Bronchial epithelial cell (primary cell): Measurements from ENCODE around the gene TOMM5. TPM values are rescaled to one million over a fixed set of nuclear protein-coding genes. Genes with fewer than 3 reads are reported as not detected.

Experiments
- DNase-seq: peaks from one replicate; pipeline ENCODE4 v3.0.0-alpha.2; 2010; ENCODE audit warnings: low read depth
- FAIRE-seq: peaks from 2 replicates; lab custom pipeline; 2011; peaks lifted over from hg19 to GRCh38; lab: Jason Lieb, UNC
- H3K27me3 ChIP-seq: 2 replicates; pipeline ENCODE4 v1.5.1; 2011; ENCODE audit warnings: low read length; ENCODE audit not compliant: control insufficient read depth, insufficient read depth
- H3K36me3 ChIP-seq: 2 replicates; pipeline ENCODE4 v1.5.1; 2011; ENCODE audit warnings: low read length; ENCODE audit not compliant: control insufficient read depth, insufficient read depth
- H3K4me3 ChIP-seq: 2 replicates; pipeline ENCODE4 v1.5.1; 2011; ENCODE audit warnings: mild to moderate bottlenecking, low read depth, low read length, control low read depth
- total RNA-seq: library from RNA; depleted of rRNA; stranded (reverse); fragments of >200 nt; gene quantifications from 2 replicates; pipeline ENCODE4 v1.2.1, GENCODE V29; 2014
- TF ChIP-seq, protein P1 (sequence below): IDR thresholded peaks from 2 replicates; pipeline ENCODE4 v1.5.1; 2011; ENCODE audit warnings: mild to moderate bottlenecking, moderate library complexity, low read length, control low read depth, inconsistent platforms; ENCODE audit not compliant: insufficient read depth, severe bottlenecking

Gene TOMM5
- total RNA-seq, 1 donor from 2014 or later = 126 TPM

DNA sequence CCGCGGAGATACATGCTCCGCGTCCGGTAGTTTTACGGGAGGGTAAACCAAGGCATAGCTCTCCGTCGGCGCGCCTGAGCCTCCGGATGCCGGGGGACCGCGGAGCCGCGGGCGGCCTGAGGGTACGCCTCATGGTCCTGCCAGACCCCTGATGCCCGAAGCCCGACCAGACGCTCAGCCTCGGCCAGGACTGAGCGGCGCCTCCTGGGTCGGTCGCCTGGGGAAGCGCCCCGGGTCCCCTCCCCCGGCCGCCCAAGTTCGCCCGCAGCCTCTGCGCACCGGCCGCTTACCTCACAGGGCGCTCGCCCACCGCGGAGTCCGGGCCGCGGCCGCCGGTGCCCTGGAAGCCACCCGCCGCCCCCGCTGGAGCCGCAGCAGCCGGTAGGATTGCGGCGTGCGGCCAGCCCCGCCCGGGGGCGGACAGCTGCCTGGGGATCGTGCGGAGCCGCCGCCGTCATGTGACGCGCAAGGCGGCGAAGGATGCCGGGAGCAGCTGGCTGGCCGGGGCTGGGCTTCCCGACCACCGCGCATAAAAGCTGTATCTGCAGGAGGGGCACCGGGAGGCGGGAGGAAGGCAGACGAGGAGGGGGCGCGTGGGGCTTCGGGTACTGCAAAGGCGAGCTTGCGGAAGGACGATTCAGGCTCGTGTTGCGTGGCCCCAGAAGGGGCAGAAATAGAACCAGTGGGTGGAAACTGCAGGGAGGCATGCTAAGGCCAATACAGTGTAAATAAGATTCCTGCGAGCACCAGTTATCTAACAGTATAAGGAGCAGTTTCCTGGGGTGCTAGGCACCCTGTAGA, 16.3 kb downstream of the TOMM5 start, which contains the start of gene FBXO10:
TSS of gene FBXO10 (minus strand) at position 460 of the 801 bp plus-strand sequence. CDS start 34,612 bp downstream, outside the sequence.
- no peak for FAIRE-seq
- peak within 1 kb of the TSS; percentile 75 for H3K4me3 ChIP-seq

DNA sequence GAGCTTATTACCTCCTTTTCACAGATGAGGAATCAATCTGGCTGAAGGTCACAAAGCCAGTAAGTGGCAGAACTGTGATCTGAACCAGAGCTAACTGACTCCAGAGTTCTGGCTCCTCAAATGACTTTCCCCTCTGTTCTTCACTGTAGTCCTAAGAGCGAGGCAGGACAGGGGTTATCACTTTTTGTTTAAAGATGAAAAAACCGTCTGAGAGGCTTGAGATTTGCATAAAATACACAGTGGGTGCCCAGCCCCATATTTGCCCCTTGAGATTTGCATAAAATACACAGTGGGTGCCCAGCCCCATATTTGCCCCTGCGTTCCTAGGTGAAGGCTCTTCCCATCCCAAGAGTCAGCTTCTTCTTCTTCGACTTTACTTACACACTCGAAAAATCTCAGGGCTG, 16.9 kb downstream of the TOMM5 start:
- TF ChIP-seq, protein P1, sequence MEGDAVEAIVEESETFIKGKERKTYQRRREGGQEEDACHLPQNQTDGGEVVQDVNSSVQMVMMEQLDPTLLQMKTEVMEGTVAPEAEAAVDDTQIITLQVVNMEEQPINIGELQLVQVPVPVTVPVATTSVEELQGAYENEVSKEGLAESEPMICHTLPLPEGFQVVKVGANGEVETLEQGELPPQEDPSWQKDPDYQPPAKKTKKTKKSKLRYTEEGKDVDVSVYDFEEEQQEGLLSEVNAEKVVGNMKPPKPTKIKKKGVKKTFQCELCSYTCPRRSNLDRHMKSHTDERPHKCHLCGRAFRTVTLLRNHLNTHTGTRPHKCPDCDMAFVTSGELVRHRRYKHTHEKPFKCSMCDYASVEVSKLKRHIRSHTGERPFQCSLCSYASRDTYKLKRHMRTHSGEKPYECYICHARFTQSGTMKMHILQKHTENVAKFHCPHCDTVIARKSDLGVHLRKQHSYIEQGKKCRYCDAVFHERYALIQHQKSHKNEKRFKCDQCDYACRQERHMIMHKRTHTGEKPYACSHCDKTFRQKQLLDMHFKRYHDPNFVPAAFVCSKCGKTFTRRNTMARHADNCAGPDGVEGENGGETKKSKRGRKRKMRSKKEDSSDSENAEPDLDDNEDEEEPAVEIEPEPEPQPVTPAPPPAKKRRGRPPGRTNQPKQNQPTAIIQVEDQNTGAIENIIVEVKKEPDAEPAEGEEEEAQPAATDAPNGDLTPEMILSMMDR = no peak
- Histone ChIP-seq H3K27me3 (no peaks in the 10 kb centered on the region), H3K36me3 (peaks cover under 1% of the 10 kb centered on the region), H3K4me3 (peak overlapping the region; percentile 75)
- DNase-seq (no peak), FAIRE-seq (no peak)

More for the DNA sequence above, 16.3 kb downstream of the TOMM5 start, which contains the start of gene FBXO10:
- TF ChIP-seq, protein P1 = no peak
- H3K36me3 ChIP-seq = peaks cover 2% of the 10 kb centered on the region
- no peaks in the 10 kb centered on the region for H3K27me3 ChIP-seq
- peak; percentile 45 for DNase-seq

DNA sequence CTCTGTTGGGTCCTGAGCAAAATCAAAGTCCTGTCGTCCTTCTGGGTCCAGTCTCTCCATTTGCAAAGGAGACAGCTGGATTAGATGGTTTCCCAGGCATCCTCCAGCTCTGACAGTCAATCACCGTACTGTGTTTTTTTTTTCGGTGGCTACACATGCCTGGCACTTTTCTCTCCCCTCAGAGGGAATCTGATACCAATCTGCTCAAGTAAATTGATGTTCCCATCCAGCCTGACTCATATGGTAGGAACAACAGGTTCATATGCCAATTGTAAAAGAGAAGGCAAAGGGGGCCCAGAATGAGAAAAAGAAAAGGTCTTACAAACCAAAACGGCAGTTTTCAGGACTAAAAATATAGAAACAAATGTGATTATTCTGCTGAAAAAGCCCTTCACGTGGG, 17.4 kb downstream of the TOMM5 start:
- H3K4me3 ChIP-seq = no peak overlapping the region
- FAIRE-seq (no peak), DNase-seq (no peak)
- H3K27me3 ChIP-seq = no peaks in the 10 kb centered on the region
- no peaks in the 10 kb centered on the region for H3K36me3 ChIP-seq
- TF ChIP-seq, protein P1 = no peak

DNA sequence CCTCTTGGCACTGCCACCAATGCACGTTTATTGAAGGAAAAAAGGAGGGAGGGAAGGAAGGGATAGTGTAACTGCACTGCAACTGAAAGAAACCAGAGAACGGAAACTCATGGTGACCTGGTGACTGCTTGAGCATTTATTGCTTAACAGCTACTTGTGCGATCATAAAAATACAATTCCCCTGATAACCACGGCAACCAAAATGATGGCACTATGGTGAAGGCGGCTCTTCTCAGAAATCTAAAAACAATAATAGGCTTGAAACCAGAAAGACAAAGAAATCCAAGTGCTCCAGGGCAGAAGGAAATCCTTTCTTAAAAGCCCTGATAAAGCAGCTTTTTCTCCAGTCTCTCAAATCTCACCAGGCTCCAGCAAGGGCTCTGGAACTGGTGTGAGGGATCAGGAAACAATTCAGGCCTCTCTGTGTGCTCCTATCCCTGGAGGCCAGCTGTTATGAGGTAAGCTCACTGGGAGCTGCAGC, 18.1 kb downstream of the TOMM5 start:
- Histone ChIP-seq H3K4me3 (no peak overlapping the region), H3K36me3 (no peaks in the 10 kb centered on the region), H3K27me3 (no peaks in the 10 kb centered on the region)
- TF ChIP-seq, protein P1 = no peak
- DNase-seq (no peak), FAIRE-seq (no peak)

DNA sequence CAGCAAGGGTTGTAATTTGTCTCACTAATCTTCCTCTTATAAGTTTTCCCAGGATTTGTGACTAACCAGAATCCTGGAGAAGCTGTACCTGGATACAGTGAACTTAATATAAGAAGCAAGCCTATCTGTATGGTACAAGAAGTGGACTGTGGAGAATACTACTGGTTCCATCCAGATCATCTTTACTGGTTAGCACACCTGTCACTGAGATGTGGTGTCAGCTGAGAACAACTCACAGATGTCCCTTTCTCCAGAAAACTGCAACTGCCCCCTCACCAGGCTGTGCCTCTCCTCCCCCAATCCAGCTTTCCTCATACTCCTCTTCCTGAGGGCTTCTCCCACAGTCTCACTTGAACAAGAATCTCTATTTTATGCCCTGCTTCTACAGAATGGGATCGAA, 21.1 kb downstream of the TOMM5 start:
- FAIRE-seq = no peak
- TF ChIP-seq, protein P1 = no peak
- no peak for DNase-seq
- Histone ChIP-seq H3K36me3 (no peaks in the 10 kb centered on the region), H3K4me3 (no peak overlapping the region), H3K27me3 (no peaks in the 10 kb centered on the region)

DNA sequence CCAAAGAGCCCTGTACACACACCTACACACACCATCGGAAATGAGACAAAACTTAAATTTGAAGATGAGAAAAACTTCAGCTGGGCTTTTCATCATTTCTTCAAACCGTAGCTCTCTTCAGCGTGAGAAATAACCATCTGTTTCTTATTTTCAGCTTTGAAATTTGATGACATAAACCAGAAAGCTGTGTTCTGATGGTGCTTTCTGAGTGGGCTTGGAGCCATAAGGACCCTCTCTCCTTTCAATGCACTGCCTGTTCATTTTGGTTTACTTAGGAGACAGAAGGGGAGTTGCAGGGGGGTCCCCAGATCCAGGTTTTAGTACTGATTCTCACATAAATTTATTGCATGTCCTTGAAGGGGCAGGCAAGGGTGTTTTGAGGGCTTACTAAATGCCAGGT, 25.7 kb downstream of the TOMM5 start:
- FAIRE-seq (no peak), DNase-seq (no peak)
- no peaks in the 10 kb centered on the region for H3K36me3 ChIP-seq
- no peaks in the 10 kb centered on the region for H3K27me3 ChIP-seq
- H3K4me3 ChIP-seq = no peak overlapping the region
- TF ChIP-seq, protein P1 = no peak
